Panc1 (cell line): Measurements from ENCODE around the gene GNL1. TPM values are rescaled to one million over a fixed set of nuclear protein-coding genes. Genes with fewer than 3 reads are reported as not detected.

Experiments
- ATAC-seq: fragments of 200-7000 bp; cut with Tn5 transposase; 2 replicates; pipeline ENCODE4 v1.9.1; 2020; ENCODE audit warnings: mild to moderate bottlenecking, moderate library complexity
- BruUV-seq: library from RNA; stranded (reverse); fragments of 400-500 nt; replicated peaks from 2 replicates; lab custom pipeline; 2021; lab: Mats Ljungman, UMichigan
- CTCF ChIA-PET: fragments of 300-600 bp; sonication (Branson Sonifier 250); formaldehyde crosslinking; loops from one replicate; lab custom pipeline; 2022; ENCODE audit warnings: antibody characterized with exemption; lab: Charles Lee
- POLR2A ChIA-PET: fragments of 300-600 bp; sonication (Branson Sonifier 250); formaldehyde crosslinking; loops from one replicate; lab custom pipeline; 2022; ENCODE audit warnings: antibody characterized with exemption; lab: Charles Lee
- DNase-seq: peaks from one replicate; pipeline ENCODE4 v3.0.0-alpha.2; 2010; ENCODE audit warnings: low read depth, low spot score
- H3K27ac ChIP-seq: 2 replicates; pipeline ENCODE4 v1.5.1; 2011; ENCODE audit warnings: mild to moderate bottlenecking, low read length, inconsistent platforms
- H3K27me3 ChIP-seq: fragments of 200-500 bp; sonication (Bioruptor generic); 2 replicates; pipeline ENCODE4 v1.6.0; 2014; ENCODE audit warnings: low read length, inconsistent platforms; ENCODE audit not compliant: control insufficient read depth, insufficient read depth
- H3K36me3 ChIP-seq: fragments of 200-500 bp; sonication (Bioruptor generic); 2 replicates; pipeline ENCODE4 v1.5.1; 2014; ENCODE audit warnings: inconsistent platforms, mild to moderate bottlenecking, low read length, moderate library complexity; ENCODE audit not compliant: control insufficient read depth, insufficient read depth
- H3K4me1 ChIP-seq: 2 replicates; pipeline ENCODE4 v1.5.1; 2011; ENCODE audit warnings: inconsistent platforms, mild to moderate bottlenecking, low read length, moderate library complexity; ENCODE audit not compliant: control insufficient read depth, insufficient read depth
- H3K4me3 ChIP-seq, 2 experiments: 2 replicates each; pipeline ENCODE4 v1.5.1; 2011 to 2012; ENCODE audit warnings: low read depth in 2 of 2, low read length in 2 of 2, mild to moderate bottlenecking in 2 of 2, inconsistent platforms in 1 of 2, moderate library complexity in 1 of 2
- H3K9me3 ChIP-seq: fragments of 200-500 bp; sonication (Bioruptor generic); 2 replicates; pipeline ENCODE4 v1.5.1; 2014; ENCODE audit warnings: low read depth, mild to moderate bottlenecking, inconsistent platforms, low read length, moderate library complexity; ENCODE audit not compliant: control insufficient read depth, insufficient read depth
- POLR2AphosphoS5 ChIP-seq: IDR thresholded peaks from 2 replicates; pipeline ENCODE4 v1.6.1; 2012; ENCODE audit warnings: mild to moderate bottlenecking, low read depth, low read length, moderate library complexity
- SIN3A ChIP-seq: IDR thresholded peaks from 2 replicates; pipeline ENCODE4 v1.6.1; 2012; ENCODE audit warnings: low read depth, mild to moderate bottlenecking, low read length, moderate library complexity, borderline replicate concordance; ENCODE audit not compliant: insufficient read depth
- TCF7L2 ChIP-seq: IDR thresholded peaks from 2 replicates; pipeline ENCODE4 v1.6.1; 2011; ENCODE audit warnings: mild to moderate bottlenecking, low read depth, low read length, inconsistent platforms
- in situ Hi-C: cut with HindIII; loops from 2 replicates; pipeline ENCODE4 v1.10.0; 2016; ENCODE audit warnings: low sequenced_read_pairs, low pct_unique_long_range_greater_than_20kb
- intact Hi-C: fragments of 100-400 bp; cut with micrococcal nuclease; formaldehyde crosslinking; loops from one replicate; pipeline ENCODE4 v1.10.0; 2022; ENCODE audit not compliant: unreplicated experiment
- microRNA-seq: library from miRNA; unstranded; fragments of <30 nt; microRNA quantifications from one replicate; pipeline ENCODE4 v1.1.0, GENCODE V29; 2020; ENCODE audit not compliant: unreplicated experiment
- total RNA-seq: library from RNA; stranded (reverse); gene quantifications from one replicate; pipeline ENCODE4 v1.2.1, GENCODE V29; 2021; ENCODE audit not compliant: unreplicated experiment
- TF ChIP-seq, protein P1 (sequence below), 2 experiments: IDR thresholded peaks; 2 replicates each; pipeline ENCODE4 v1.6.1; 2011 to 2012; ENCODE audit warnings: low read depth in 2 of 2, control low read depth in 1 of 2, low read length in 1 of 2, mild to moderate bottlenecking in 1 of 2, moderate library complexity in 1 of 2; ENCODE audit not compliant: insufficient read depth in 1 of 2
- TF ChIP-seq, protein P2 (sequence below): fragments of 450-650 bp; IDR thresholded peaks from 2 replicates; pipeline ENCODE4 v1.5.1; 2017; ENCODE audit warnings: mild to moderate bottlenecking

GNL1 gene
- total RNA-seq, 1 experiment from 2014 or later: 90.6 TPM

DNA sequence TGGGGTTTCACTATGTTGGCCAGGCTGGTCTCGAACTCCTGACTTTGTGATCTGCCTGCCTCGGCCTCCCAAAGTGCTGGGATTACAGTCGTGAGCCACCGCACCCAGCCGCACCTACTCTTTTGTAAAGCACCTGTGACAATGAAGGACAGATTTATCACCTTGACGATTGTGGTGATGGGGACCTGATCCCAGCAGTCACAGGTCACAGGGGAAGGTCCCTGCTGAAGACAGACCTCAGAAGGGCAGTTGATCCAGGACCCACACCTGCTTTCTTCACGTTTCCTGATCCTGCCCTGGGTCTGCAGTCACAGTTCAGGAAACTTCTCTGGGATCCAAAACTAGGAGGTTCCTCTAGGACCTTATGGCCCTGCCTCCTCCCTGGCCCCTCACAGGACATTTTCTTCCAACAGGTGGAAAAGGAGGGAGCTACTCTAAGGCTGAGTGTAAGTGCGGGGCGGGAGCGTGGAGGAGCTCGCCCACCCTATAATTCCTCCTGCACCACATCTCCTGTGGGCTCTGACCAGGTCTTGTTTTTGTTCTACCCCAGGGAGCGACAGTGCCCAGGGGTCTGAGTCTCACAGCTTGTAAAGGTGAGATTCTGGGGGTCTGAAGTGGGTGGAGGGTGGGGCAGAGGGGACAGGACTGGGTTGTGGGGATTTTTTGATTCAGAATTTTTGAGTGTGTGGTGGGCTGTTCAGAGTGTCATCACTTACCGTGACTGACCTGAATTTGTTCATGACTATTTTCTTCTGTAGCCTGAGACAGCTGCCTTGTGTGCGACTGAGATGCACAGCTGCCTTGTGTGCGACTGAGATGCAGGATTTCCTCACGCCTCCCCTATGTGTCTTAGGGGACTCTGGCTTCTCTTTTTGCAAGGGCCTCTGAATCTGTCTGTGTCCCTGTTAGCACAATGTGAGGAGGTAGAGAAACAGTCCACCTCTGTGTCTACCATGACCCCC lies 64.0 kb downstream of the GNL1 start:
- ChIA-PET CTCF (no interaction called here), POLR2A (no interaction called here)
- no peaks in the 10 kb centered on the region for H3K9me3 ChIP-seq
- no peak for DNase-seq
- no peaks in the 10 kb centered on the region for H3K27me3 ChIP-seq
- H3K4me1 ChIP-seq: peaks cover 7% of the 10 kb centered on the region
- no peak overlapping the region for H3K4me3 ChIP-seq
- peaks cover 9% of the 10 kb centered on the region for H3K36me3 ChIP-seq
- in situ Hi-C loops (no loop called here), intact Hi-C loops (no loop called here)
- no peak for ATAC-seq
- TF ChIP-seq, protein P1, sequence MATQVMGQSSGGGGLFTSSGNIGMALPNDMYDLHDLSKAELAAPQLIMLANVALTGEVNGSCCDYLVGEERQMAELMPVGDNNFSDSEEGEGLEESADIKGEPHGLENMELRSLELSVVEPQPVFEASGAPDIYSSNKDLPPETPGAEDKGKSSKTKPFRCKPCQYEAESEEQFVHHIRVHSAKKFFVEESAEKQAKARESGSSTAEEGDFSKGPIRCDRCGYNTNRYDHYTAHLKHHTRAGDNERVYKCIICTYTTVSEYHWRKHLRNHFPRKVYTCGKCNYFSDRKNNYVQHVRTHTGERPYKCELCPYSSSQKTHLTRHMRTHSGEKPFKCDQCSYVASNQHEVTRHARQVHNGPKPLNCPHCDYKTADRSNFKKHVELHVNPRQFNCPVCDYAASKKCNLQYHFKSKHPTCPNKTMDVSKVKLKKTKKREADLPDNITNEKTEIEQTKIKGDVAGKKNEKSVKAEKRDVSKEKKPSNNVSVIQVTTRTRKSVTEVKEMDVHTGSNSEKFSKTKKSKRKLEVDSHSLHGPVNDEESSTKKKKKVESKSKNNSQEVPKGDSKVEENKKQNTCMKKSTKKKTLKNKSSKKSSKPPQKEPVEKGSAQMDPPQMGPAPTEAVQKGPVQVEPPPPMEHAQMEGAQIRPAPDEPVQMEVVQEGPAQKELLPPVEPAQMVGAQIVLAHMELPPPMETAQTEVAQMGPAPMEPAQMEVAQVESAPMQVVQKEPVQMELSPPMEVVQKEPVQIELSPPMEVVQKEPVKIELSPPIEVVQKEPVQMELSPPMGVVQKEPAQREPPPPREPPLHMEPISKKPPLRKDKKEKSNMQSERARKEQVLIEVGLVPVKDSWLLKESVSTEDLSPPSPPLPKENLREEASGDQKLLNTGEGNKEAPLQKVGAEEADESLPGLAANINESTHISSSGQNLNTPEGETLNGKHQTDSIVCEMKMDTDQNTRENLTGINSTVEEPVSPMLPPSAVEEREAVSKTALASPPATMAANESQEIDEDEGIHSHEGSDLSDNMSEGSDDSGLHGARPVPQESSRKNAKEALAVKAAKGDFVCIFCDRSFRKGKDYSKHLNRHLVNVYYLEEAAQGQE (IDR thresholded peaks at IDR 0.05; ENCODE audit: insufficient read depth in 1 of 2, low read depth in 2 of 2, low read length in 1 of 2): no peak
- TF ChIP-seq TCF7L2 (no peak), POLR2AphosphoS5 (no peak), SIN3A (no peak)
- TF ChIP-seq, protein P2, sequence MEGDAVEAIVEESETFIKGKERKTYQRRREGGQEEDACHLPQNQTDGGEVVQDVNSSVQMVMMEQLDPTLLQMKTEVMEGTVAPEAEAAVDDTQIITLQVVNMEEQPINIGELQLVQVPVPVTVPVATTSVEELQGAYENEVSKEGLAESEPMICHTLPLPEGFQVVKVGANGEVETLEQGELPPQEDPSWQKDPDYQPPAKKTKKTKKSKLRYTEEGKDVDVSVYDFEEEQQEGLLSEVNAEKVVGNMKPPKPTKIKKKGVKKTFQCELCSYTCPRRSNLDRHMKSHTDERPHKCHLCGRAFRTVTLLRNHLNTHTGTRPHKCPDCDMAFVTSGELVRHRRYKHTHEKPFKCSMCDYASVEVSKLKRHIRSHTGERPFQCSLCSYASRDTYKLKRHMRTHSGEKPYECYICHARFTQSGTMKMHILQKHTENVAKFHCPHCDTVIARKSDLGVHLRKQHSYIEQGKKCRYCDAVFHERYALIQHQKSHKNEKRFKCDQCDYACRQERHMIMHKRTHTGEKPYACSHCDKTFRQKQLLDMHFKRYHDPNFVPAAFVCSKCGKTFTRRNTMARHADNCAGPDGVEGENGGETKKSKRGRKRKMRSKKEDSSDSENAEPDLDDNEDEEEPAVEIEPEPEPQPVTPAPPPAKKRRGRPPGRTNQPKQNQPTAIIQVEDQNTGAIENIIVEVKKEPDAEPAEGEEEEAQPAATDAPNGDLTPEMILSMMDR: no peak
- BruUV-seq: no TSS peak
- H3K27ac ChIP-seq: no peak overlapping the region

Small RNAs within 50 kb of the gene (microRNA-seq; reads per million reads assigned to microRNA genes)
- 308 reads per million, percentile 69 among the genes with 10 or more reads in this experiment for gene MIR877

Other genes starting within 250 kb of the GNL1 start
- 13.4 TPM for gene TRIM39, start 229.6 kb downstream of the GNL1 start, total RNA-seq
- gene RPP21, start 211.3 kb downstream of the GNL1 start, total RNA-seq: 81.3 TPM
- gene HLA-E, start 67.0 kb downstream of the GNL1 start, total RNA-seq: 132 TPM
- 16.5 TPM for gene PRR3, start 806 bp upstream of the GNL1 start, total RNA-seq
- gene ABCF1, start 15.0 kb upstream of the GNL1 start, total RNA-seq: 94.9 TPM
- gene PPP1R10, start 60.8 kb upstream of the GNL1 start, total RNA-seq: 82.9 TPM
- gene MRPS18B, start 61.4 kb upstream of the GNL1 start, total RNA-seq: 69.1 TPM
- 15.8 TPM for gene ATAT1, start 70.4 kb upstream of the GNL1 start, total RNA-seq
- 30.8 TPM for gene C6orf136, start 90.6 kb upstream of the GNL1 start, total RNA-seq
- gene DHX16, start 116.5 kb upstream of the GNL1 start, total RNA-seq: 44.5 TPM
- 55.3 TPM for gene PPP1R18, start 130.2 kb upstream of the GNL1 start, total RNA-seq
- gene NRM, start 134.5 kb upstream of the GNL1 start, total RNA-seq: 21.9 TPM
- 68.6 TPM for gene MDC1, start 160.8 kb upstream of the GNL1 start, total RNA-seq
- 853 TPM for gene TUBB, start 163.9 kb upstream of the GNL1 start, total RNA-seq
- 176 TPM for gene FLOT1, start 186.2 kb upstream of the GNL1 start, total RNA-seq
- 106 TPM for gene IER3, start 188.1 kb upstream of the GNL1 start, total RNA-seq